SU-DHL-6 (cell line): ENCODE data around the gene VWA2.

Experiments used
- EZH2phosphoT487 ChIP-seq: fragments of 200-600 bp; sonication (generic), shearing (Covaris generic); conservative IDR thresholded peaks from 2 replicates; pipeline ENCODE4 v1.6.1; 2018; ENCODE audit warnings: mild to moderate bottlenecking, antibody characterized with exemption, low read length, moderate library complexity, mixed read lengths
- TF ChIP-seq, protein P1 (sequence below): fragments of 200-600 bp; sonication (generic); IDR thresholded peaks from one replicate; pipeline ENCODE4 v1.5.1; 2017; ENCODE audit warnings: antibody characterized with exemption, mild to moderate bottlenecking, low read length, moderate library complexity; ENCODE audit not compliant: insufficient read depth, poor library complexity, severe bottlenecking

GRCh38 chr10:114328441-114328812, 89.4 kb downstream of the VWA2 start:
- TF ChIP-seq, protein P1, sequence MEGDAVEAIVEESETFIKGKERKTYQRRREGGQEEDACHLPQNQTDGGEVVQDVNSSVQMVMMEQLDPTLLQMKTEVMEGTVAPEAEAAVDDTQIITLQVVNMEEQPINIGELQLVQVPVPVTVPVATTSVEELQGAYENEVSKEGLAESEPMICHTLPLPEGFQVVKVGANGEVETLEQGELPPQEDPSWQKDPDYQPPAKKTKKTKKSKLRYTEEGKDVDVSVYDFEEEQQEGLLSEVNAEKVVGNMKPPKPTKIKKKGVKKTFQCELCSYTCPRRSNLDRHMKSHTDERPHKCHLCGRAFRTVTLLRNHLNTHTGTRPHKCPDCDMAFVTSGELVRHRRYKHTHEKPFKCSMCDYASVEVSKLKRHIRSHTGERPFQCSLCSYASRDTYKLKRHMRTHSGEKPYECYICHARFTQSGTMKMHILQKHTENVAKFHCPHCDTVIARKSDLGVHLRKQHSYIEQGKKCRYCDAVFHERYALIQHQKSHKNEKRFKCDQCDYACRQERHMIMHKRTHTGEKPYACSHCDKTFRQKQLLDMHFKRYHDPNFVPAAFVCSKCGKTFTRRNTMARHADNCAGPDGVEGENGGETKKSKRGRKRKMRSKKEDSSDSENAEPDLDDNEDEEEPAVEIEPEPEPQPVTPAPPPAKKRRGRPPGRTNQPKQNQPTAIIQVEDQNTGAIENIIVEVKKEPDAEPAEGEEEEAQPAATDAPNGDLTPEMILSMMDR: no peak
- no peak for TF ChIP-seq EZH2phosphoT487
